ENCODE results near the gene OR52B2.

Gene OR52B2

GRCh38 chr11:6204706-6205105 is 34.6 kb upstream of the OR52B2 start:
- no peak overlapping the region for H3K4me3 ChIP-seq (ENCODE audit: low read depth, low read length)
- peaks cover 0 to 42% of the 10 kb centered on the region in 2 experiments; a peak in 1 of 3 replicates for H3K36me3 ChIP-seq (ENCODE audit: control insufficient read depth in 2 of 2, insufficient read depth in 1 of 2, low read length in 2 of 2)
- ChIA-PET CTCF (no interaction called here), POLR2A (no interaction called here)
- H3K9me3 ChIP-seq (ENCODE audit: control insufficient read depth, insufficient read depth, low read depth, low read length) = no peaks in the 10 kb centered on the region
- H3K27ac ChIP-seq (ENCODE audit: extremely low read depth, low read depth, low read length) = no peak overlapping the region
- no peaks in the 10 kb centered on the region for H3K4me1 ChIP-seq (ENCODE audit: control insufficient read depth, insufficient read depth, low read length)
- TF ChIP-seq ZNF169 (tag by site-specific recombination; IDR thresholded peaks at IDR 0.05) = no peak
- no peak for TF ChIP-seq ZNF174 (tag by site-specific recombination; IDR thresholded peaks at IDR 0.05)
- TF ChIP-seq ZNF157 (tag by site-specific recombination; IDR thresholded peaks at IDR 0.05) = no peak
- no peak for TF ChIP-seq ZNF114 (tag by site-specific recombination; IDR thresholded peaks at IDR 0.05)
- TF ChIP-seq ZNF529 (tag by site-specific recombination; IDR thresholded peaks at IDR 0.05; ENCODE audit: insufficient replicate concordance) = no peak
- no peak for TF ChIP-seq ZBTB26 (tag by site-specific recombination; optimal IDR thresholded peaks at IDR 0.05)
- TF ChIP-seq ZBTB11 (tag by site-specific recombination; conservative IDR thresholded peaks at IDR 0.05; ENCODE audit: low read depth) = no peak
- TF ChIP-seq ZNF548 (tag by site-specific recombination; IDR thresholded peaks at IDR 0.05) = no peak
- TF ChIP-seq ZNF768 (tag by site-specific recombination; IDR thresholded peaks at IDR 0.05) = no peak
- no peak for TF ChIP-seq ZNF426 (tag by site-specific recombination; IDR thresholded peaks at IDR 0.05)
- no peak for TF ChIP-seq ZNF274 (IDR thresholded peaks at IDR 0.05; ENCODE audit: low read length)
- no peak for TF ChIP-seq ZNF274 (tag by site-specific recombination; IDR thresholded peaks at IDR 0.05; ENCODE audit: borderline replicate concordance)
- TF ChIP-seq SP7 (tag by site-specific recombination; IDR thresholded peaks at IDR 0.05) = no peak
- TF ChIP-seq ZBTB6 (tag by site-specific recombination; IDR thresholded peaks at IDR 0.05) = no peak
- TF ChIP-seq ZNF664 (tag by site-specific recombination; IDR thresholded peaks at IDR 0.05) = no peak
- TF ChIP-seq ZNF155 (tag by site-specific recombination; IDR thresholded peaks at IDR 0.05) = no peak
- no peak for TF ChIP-seq ZNF175 (tag by site-specific recombination; IDR thresholded peaks at IDR 0.05)
- no peak for TF ChIP-seq YY1 (tag by site-specific recombination; IDR thresholded peaks at IDR 0.05)
- TF ChIP-seq ZNF747 (tag by site-specific recombination; IDR thresholded peaks at IDR 0.05) = no peak
- TF ChIP-seq KLF16 (tag by site-specific recombination; IDR thresholded peaks at IDR 0.05) = no peak
- TF ChIP-seq ZNF785 (tag by site-specific recombination; IDR thresholded peaks at IDR 0.05) = no peak

GRCh38 chr11:6203327-6203726 is 33.2 kb upstream of the OR52B2 start:
- Histone ChIP-seq H3K4me1 (ENCODE audit: control insufficient read depth, insufficient read depth, low read length) (no peaks in the 10 kb centered on the region), H3K9me3 (ENCODE audit: control insufficient read depth, insufficient read depth, low read depth, low read length) (no peaks in the 10 kb centered on the region), H3K4me3 (ENCODE audit: low read depth, low read length) (no peak overlapping the region), H3K36me3 (ENCODE audit: control insufficient read depth in 2 of 2, insufficient read depth in 1 of 2, low read length in 2 of 2) (peaks cover 0 to 34% of the 10 kb centered on the region in 2 experiments; a peak in 1 of 3 replicates), H3K27ac (ENCODE audit: extremely low read depth, low read depth, low read length) (no peak overlapping the region)
- POLR2A ChIA-PET = no interaction called here
- CTCF ChIA-PET = no interaction called here
- TF ChIP-seq ZNF248 (tag by site-specific recombination; IDR thresholded peaks at IDR 0.05) (no peak), ZNF830 (tag by site-specific recombination; IDR thresholded peaks at IDR 0.05; ENCODE audit: low read depth) (no peak), HOXC10 (CRISPR knock-in tag; IDR thresholded peaks at IDR 0.05) (no peak), ZNF157 (tag by site-specific recombination; IDR thresholded peaks at IDR 0.05) (no peak), KLF16 (tag by site-specific recombination; IDR thresholded peaks at IDR 0.05) (no peak), ZFHX2 (tag by site-specific recombination; conservative IDR thresholded peaks at IDR 0.05) (no peak), ZNF654 (tag by site-specific recombination; IDR thresholded peaks at IDR 0.05; ENCODE audit: low read depth) (no peak), ZNF561 (tag by site-specific recombination; IDR thresholded peaks at IDR 0.05; ENCODE audit: borderline replicate concordance) (no peak), ZNF18 (tag by site-specific recombination; IDR thresholded peaks at IDR 0.05) (no peak), ZNF747 (tag by site-specific recombination; IDR thresholded peaks at IDR 0.05) (no peak), ZNF513 (tag by site-specific recombination; IDR thresholded peaks at IDR 0.05) (no peak)
